ENCODE results near the gene STPG2.

Gene STPG2

DNA sequence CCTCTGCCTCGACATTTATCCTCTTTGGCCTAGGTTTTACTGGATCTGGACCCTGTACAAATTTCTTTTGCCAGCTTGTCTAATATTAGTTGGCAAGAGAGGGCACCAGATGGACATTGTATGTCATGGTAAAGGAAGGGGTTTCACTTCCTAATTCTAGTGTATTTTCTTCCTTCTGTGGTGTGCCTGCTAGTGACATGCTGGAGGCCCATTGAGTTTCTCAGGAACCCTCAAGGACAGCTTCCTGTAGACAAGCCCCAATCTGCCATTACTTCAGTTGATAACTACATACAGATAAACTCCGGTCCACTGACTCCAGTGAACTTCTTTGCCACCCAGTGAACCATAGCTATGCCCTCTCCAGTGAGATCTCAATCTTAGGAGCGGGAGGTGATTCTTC is 116.9 kb downstream of the STPG2 start:
- Histone ChIP-seq H3K4me2 (ENCODE audit: low read length) (no peak overlapping the region), H3F3A (ENCODE audit: insufficient read depth, low read length) (no peaks in the 10 kb centered on the region), H2AFZ (ENCODE audit: low read length) (no peak overlapping the region), H3K4me3 (ENCODE audit: low read depth, low read length, poor library complexity, severe bottlenecking) (no peak overlapping the region), H3K79me2 (ENCODE audit: insufficient read depth, low read length) (no peaks in the 10 kb centered on the region), H3K36me3 (ENCODE audit: insufficient read depth, low read length) (no peaks in the 10 kb centered on the region), H3K4me1 (ENCODE audit: insufficient read depth, low read length, severe bottlenecking) (no peaks in the 10 kb centered on the region), H3K27me3 (ENCODE audit: insufficient read depth, low read length) (no peaks in the 10 kb centered on the region), H3K9ac (ENCODE audit: low read length) (no peak overlapping the region), H3K27ac (ENCODE audit: low read depth, low read length, poor library complexity, severe bottlenecking) (no peak overlapping the region), H3K9me3 (ENCODE audit: low read length) (no peaks in the 10 kb centered on the region), H4K20me1 (ENCODE audit: insufficient read depth, low read length) (no peaks in the 10 kb centered on the region), H3K9me2 (ENCODE audit: low read depth, low read length) (no peaks in the 10 kb centered on the region)
- TF ChIP-seq, protein P1, sequence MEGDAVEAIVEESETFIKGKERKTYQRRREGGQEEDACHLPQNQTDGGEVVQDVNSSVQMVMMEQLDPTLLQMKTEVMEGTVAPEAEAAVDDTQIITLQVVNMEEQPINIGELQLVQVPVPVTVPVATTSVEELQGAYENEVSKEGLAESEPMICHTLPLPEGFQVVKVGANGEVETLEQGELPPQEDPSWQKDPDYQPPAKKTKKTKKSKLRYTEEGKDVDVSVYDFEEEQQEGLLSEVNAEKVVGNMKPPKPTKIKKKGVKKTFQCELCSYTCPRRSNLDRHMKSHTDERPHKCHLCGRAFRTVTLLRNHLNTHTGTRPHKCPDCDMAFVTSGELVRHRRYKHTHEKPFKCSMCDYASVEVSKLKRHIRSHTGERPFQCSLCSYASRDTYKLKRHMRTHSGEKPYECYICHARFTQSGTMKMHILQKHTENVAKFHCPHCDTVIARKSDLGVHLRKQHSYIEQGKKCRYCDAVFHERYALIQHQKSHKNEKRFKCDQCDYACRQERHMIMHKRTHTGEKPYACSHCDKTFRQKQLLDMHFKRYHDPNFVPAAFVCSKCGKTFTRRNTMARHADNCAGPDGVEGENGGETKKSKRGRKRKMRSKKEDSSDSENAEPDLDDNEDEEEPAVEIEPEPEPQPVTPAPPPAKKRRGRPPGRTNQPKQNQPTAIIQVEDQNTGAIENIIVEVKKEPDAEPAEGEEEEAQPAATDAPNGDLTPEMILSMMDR (IDR thresholded peaks at IDR 0.05; ENCODE audit: low read length), result no peak
- no peak for TF ChIP-seq EZH2 (IDR thresholded peaks at IDR 0.05; ENCODE audit: borderline replicate concordance, low read length)

DNA sequence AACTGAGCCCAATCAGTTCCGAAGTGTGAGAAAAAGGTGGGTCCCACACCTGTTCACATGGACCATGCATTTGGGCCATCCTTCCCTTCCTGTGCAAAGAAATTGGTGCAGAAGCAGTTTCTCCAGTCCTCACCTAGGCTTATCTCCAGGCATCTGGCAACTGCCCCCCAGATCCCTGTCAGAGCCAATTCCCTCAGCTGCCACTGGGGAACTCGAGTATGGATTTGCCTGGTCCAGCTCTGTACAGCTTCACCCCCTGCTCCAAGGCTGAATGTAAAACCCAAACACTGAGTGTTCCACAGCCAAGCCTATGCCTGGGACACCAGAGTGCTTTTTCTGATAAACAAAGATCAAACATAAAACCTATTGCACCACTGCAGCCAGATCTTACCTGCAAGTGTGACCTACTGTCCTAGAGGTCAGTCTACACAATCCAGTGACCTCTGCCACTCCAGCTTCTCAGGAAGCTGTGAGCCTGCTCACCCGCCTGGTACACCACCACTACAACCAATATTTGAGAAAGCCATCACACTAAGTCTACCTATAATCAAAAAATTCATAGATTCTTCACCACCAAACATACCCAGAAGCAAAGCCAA is 136.4 kb downstream of the STPG2 start:
- H3K27ac ChIP-seq (ENCODE audit: low read depth, low read length, poor library complexity, severe bottlenecking), result no peak overlapping the region
- TF ChIP-seq, protein P1 (IDR thresholded peaks at IDR 0.05; ENCODE audit: low read length), result no peak
- TF ChIP-seq EZH2 (IDR thresholded peaks at IDR 0.05; ENCODE audit: borderline replicate concordance, low read length), result no peak
- no peak overlapping the region for H3K4me2 ChIP-seq (ENCODE audit: low read length)
- no peaks in the 10 kb centered on the region for H3K79me2 ChIP-seq (ENCODE audit: insufficient read depth, low read length)
- no peaks in the 10 kb centered on the region for H3F3A ChIP-seq (ENCODE audit: insufficient read depth, low read length)
- H4K20me1 ChIP-seq (ENCODE audit: insufficient read depth, low read length), result no peaks in the 10 kb centered on the region
- H3K9me2 ChIP-seq (ENCODE audit: low read depth, low read length), result no peaks in the 10 kb centered on the region
- H2AFZ ChIP-seq (ENCODE audit: low read length), result no peak overlapping the region
- no peaks in the 10 kb centered on the region for H3K9me3 ChIP-seq (ENCODE audit: low read length)
- H3K4me1 ChIP-seq (ENCODE audit: insufficient read depth, low read length, severe bottlenecking), result no peaks in the 10 kb centered on the region
- no peak overlapping the region for H3K4me3 ChIP-seq (ENCODE audit: low read depth, low read length, poor library complexity, severe bottlenecking)
- H3K9ac ChIP-seq (ENCODE audit: low read length), result no peak overlapping the region
- H3K27me3 ChIP-seq (ENCODE audit: insufficient read depth, low read length), result no peaks in the 10 kb centered on the region
- H3K36me3 ChIP-seq (ENCODE audit: insufficient read depth, low read length), result no peaks in the 10 kb centered on the region

DNA sequence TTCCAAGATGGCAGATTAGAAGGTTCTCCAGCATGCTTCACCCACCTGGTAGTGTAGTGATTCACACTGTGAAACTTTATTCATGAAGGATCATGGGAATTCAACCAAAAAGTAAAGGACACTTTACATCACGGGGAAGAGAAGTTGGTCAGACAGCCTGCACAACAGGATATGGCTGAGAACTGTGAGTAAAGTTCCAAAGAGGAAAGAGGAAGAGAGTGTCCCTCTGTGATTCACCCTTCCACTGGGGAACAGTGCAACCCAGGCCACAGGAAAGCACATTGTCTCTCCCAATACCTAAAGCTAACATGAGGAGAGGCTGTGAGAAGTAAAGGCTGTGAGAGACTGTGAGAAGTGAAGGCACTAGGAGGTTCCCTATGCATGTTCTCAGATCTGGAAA is 137.2 kb downstream of the STPG2 start:
- Histone ChIP-seq H3K36me3 (ENCODE audit: insufficient read depth, low read length) (no peaks in the 10 kb centered on the region), H3K9me2 (ENCODE audit: low read depth, low read length) (no peaks in the 10 kb centered on the region), H4K20me1 (ENCODE audit: insufficient read depth, low read length) (no peaks in the 10 kb centered on the region), H2AFZ (ENCODE audit: low read length) (no peak overlapping the region), H3K4me2 (ENCODE audit: low read length) (no peak overlapping the region), H3K27ac (ENCODE audit: low read depth, low read length, poor library complexity, severe bottlenecking) (no peak overlapping the region), H3K4me3 (ENCODE audit: low read depth, low read length, poor library complexity, severe bottlenecking) (no peak overlapping the region), H3K79me2 (ENCODE audit: insufficient read depth, low read length) (no peaks in the 10 kb centered on the region), H3K9me3 (ENCODE audit: low read length) (no peaks in the 10 kb centered on the region), H3K4me1 (ENCODE audit: insufficient read depth, low read length, severe bottlenecking) (no peaks in the 10 kb centered on the region), H3F3A (ENCODE audit: insufficient read depth, low read length) (no peaks in the 10 kb centered on the region), H3K27me3 (ENCODE audit: insufficient read depth, low read length) (no peaks in the 10 kb centered on the region), H3K9ac (ENCODE audit: low read length) (no peak overlapping the region)
- no peak for TF ChIP-seq EZH2 (IDR thresholded peaks at IDR 0.05; ENCODE audit: borderline replicate concordance, low read length)
- TF ChIP-seq, protein P1 (IDR thresholded peaks at IDR 0.05; ENCODE audit: low read length), result no peak
